Uterus (tissue), 2 donors: ENCODE results near the gene SPC25.

Source experiments
- CTCF ChIP-seq, 4 experiments: fragments of 200-600 bp in 2 of 4; fragments of 450-650 bp in 2 of 4; sonication (generic) in 2 of 4; IDR thresholded peaks; one replicate each; pipeline ENCODE4 v1.5.1; 2016 to 2019; ENCODE audit warnings: antibody characterized with exemption in 4 of 4, mild to moderate bottlenecking in 2 of 4, moderate library complexity in 1 of 4
- POLR2A ChIP-seq, 2 donors: fragments of 450-650 bp; IDR thresholded peaks; one replicate each; pipeline ENCODE4 v1.6.1; 2016; ENCODE audit warnings: antibody characterized with exemption in 2 of 2, mild to moderate bottlenecking in 1 of 2, moderate library complexity in 1 of 2

- TF ChIP-seq CTCF (IDR thresholded peaks at IDR 0.05) = peak in 2 of 4 experiments; percentile 13 to 17
- no peak for TF ChIP-seq POLR2A (IDR thresholded peaks at IDR 0.05)
Observed at GRCh38 chr2:168849610-168850009, 40.6 kb downstream of the SPC25 start.
